GM04503 (cell line): ENCODE measurements around the gene KRT9.
A peak's percentile ranks its signal among the peaks of the same experiment; 100 is the strongest.
"Not testable (repeated sequence)": the region's sequence is repeated elsewhere in the genome, so short reads cannot be mapped to it uniquely, and the experiment has no call there.

Experiments used
- DNase-seq: peaks from one replicate; pipeline ENCODE4 v3.0.0-alpha.2; 2012; ENCODE audit warnings: low read depth

The KRT9 gene

DNA sequence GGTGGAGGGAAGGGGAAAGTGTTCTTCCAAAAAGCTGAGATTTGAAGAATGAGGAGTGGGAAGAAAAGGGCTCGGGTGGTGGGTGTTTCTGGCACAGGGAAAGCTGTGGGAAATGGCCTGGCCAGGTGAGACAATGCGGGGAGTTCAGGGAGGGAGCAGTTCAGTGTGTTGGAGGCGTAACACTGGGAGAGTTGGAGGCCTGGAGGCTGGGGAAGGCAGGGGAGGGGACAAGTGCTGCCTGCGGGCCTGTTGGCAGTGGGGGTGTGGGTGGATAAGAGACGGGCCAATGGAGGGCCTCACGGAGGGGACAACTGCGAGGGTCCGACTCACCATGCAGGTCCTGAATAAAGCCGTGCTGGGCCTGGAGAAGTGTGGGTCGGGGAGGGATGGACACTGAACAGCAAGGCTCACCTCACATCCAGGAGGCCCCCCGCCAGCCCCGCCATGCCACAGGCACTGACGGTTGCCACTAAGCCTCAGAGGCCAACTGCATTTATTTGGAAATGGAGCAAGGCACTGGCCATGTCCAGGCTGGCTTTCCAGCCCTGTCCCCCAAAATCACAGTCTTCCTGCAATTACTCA, 25.9 kb downstream of the KRT9 start:
- DNase-seq: no peak

DNA sequence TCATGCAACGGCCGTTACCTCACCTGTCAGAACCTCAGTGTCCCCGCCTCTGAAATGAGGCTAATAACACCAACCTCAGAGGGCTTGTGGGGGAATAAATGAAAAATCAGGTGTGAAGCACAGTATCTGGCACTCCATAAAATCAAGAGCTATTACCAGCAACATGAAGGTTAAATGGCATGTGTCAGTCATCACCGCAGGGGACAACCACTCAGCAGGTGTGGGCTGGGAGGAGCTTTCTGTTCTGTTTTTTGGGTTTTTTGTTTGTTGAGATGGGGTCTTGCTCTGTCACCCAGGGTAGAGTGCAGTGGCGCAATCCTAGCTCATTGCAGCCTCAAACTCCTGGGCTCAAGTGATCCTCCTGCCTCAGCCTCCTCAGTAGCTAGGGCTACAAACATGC, 26.9 kb downstream of the KRT9 start:
- DNase-seq: no peak

DNA sequence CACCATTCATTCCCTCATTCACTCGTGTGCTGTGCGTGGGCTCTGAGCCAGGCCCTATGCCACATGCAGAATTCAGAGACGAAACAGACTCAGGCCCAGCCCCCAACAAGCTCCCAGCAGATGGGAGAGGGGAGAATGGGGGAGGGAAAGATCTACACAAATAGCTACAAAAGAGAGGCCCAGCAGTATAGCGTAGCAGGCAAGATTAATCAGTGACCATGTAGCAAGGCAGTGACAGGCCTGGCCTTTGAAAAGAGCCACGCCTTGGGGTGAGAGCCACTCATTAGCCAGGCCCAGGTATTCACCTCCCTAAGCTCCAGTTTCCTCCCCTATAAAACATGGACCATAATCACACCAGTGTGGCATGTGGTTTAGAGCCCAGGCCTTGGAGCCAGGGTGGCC, 27.4 kb downstream of the KRT9 start:
- no peak for DNase-seq

DNA sequence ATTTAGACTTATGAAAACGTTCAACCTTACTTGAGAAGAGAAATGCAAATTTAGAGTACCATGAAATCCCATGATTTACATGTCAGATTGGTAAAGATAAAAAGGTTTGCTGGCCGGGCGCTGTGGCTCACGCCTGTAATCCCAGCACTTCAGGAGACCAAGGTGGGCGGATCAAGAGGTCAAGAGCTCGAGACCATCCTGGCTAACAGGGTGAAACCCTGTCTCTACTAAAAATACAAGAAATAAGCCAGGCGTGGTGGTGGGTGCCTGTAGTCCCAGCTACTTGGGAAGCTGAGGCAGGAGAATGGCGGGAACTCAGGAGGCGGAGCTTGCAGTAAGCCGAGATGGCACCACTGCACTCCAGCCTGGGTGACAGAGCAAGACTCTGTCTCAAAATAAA, 29.1 kb downstream of the KRT9 start:
- DNase-seq: not testable (repeated sequence)

DNA sequence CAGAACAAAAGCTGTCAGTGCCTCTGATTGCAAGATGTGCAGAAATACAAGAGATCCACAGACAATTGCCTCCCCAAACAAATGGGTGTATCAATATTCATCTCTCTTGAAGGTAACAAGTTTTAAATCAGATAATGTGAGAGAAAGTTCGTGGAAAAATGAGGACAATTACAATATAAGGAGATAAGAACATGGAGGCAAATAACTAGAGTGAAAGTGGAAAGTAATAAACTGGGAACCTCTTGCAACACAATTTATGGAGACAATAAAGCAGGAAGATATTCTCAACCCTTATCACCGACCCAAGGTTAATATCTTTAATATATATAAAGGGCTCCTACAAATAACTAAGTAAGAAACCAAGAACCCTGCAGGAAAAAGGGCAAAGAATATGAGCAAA, 29.5 kb downstream of the KRT9 start:
- DNase-seq: no peak

DNA sequence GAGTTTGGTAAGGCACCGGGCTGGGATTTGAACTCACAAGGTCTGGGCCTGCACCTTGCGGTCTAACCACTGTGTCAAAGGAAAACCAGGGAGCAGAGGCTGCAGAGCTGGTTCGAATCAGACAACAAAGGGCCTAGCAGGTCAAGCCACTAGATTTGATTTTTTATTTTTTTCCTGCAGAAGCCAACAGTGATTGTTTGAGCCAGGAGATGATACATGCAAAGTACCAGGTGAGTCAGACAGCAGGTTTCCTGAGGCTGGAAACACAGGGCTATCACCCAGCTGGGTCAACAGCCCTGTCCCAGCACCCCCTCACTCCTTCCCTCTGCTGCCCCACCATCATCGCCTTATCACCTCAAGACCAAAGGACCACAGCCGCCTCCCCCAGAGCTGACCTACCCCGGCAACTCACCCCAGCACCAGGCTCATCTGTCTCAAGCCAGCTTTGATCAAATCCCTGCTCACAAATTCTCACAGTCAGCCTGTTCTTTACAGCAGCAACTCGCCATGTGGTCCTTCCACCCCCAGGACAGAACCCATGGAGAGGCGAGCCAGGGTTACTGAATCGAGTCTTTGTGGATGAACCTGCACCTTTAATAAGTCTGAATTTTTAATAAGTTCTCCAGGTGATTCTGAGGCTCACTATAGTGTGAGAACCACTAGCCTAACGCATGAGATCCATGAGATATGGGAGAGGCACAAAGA, 30.8 kb downstream of the KRT9 start:
- no peak for DNase-seq

DNA sequence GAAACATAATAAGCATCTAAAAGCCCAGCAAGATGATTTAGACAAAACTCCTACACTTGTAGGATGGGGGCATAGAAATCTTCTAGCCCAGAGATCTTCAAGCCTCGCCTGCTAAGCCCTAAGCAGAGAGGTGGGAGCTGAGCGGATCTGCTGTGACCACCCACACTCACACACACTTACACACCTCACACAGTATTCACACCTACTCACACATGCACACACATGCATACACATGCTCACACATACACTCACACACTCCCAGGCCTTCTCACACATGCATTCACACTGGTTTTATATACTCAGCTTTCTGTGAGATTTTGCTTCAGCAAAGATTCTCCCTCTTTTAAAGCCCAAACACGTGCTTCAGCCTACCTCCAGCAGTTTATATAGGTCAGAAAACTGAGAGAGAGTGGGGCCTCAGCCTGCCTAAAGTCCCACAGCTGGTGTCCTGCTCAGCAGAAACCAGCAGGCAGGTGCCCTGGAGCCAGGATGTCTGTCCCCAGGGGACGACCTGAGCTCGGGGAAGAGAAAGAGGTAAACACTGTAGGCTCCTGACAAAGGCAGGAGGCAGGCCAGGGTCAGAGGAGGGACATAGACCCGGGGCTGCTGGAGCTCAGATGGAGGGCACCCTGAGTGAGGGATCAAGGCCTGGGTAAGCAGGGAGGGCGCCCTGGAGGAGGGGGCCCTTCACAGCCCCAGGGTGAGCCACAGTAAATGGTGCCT, 31.7 kb downstream of the KRT9 start:
- DNase-seq: no peak

DNA sequence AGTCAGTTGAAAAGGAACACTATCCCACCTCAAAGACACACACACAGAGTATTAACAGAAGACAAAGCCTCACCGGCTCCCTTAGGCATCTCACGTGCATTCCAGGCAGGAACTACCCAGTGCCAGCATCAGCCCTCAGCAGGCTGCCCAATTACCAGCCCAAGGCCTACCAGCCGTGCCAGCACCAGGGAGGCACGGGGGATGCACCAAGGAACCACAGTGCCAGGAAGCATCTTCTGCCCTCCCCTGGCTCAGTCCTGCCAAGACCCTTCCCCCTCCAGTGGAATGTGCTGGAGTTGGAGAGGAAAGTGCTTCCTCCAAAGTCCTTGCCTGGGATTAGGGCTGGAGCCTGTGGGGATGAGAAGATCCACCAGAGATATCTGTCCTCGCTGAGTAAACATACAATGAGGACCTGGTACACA, 32.8 kb downstream of the KRT9 start:
- DNase-seq: no peak

DNA sequence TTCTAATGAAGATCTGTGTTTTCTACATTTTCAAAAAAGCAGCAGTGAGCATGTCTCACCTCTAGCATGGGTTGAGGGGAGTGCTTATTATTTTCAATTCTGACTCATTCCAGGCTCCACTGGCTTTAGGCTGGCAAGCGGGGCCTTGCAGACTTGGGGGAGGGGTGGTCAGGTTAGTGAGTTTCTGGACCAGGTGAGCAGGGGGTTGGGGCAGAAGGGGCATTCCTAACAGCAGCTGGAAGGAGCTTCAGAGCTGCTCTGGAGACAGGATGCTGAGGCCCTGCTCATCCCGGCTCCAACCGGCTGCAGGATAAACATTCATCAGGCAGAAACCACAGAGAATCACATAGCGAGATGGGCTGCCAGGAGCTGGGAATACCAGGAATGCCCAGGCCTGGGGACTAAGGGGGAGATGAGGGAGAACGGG, 33.3 kb downstream of the KRT9 start:
- DNase-seq: peak; percentile 19

DNA sequence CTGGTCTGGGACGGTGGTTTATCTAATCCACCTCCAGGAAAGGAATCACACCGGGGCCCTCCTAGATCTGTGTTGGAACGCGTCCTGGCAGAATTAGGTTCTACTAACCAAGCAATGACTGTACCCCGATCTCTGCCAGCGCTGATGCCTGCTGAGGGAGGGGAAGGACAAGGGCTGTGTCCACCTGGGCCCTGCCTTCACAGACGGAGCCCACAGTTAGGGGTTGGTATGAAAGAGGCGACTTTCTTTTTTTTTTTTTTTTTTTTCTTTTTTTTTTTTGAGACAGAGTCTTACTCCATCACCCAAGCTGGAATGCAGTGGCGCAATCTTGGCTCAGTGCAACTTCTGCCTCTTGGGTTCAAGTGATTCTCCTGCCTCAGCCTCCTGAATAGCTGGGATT, 33.9 kb downstream of the KRT9 start:
- no peak for DNase-seq

DNA sequence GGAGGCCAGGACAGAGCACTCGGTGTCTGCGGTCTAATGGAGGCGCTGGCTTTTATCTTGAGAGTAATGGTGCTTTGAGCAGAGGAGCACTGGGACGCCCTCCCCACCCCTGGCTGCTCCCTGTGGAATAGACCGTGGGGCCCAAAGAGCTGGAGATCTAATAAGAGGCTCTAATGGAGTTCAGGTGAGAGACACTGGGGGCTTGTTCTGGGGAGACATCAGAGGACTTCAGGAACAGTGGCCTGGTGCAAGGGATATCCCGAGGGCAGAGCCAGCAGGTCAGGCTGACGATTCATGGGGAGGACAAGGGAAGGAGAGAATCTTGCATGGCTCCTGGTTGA, 34.3 kb downstream of the KRT9 start:
- no peak for DNase-seq

DNA sequence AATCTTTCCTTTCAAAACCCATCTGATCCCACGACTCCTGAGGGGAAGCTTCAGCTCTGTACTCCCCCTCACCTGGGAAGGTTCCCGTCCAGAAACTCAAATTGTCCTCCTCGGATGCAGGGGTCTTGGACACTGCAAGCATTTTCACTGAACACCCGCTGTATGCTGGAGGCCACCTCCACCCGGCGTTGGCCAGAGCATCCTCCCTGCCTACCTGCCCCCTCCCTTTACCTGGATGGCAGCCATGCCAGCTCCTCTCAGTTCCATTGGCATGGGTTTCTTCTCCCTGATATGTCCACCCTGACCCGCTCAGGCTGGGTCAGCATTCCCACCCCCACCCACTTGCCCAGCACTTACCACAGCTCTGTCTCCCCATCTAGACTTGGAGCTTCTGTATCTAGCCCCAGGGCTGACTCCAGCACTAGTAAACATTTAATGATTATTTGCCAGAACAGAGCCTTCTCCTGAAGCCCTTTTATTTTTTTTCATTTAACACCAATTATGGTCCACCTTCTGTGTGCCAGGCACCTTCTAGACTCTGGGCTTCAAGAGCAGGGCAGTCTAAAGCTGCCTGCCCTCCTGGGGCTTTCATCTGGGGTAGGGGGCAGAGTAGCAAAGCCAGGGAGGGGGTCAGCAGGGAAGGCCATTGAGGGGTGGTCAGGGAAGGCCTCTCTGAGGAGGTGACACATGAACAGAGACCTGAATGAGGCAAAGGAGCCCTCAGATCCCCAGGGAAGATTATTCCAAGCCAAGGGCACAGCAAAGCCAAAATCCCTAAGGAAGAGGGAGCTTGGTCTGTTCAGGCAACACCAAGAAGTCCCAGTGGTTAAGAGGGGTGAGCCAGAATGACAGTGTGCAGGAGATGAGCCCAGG, 34.9 kb downstream of the KRT9 start:
- no peak for DNase-seq

DNA sequence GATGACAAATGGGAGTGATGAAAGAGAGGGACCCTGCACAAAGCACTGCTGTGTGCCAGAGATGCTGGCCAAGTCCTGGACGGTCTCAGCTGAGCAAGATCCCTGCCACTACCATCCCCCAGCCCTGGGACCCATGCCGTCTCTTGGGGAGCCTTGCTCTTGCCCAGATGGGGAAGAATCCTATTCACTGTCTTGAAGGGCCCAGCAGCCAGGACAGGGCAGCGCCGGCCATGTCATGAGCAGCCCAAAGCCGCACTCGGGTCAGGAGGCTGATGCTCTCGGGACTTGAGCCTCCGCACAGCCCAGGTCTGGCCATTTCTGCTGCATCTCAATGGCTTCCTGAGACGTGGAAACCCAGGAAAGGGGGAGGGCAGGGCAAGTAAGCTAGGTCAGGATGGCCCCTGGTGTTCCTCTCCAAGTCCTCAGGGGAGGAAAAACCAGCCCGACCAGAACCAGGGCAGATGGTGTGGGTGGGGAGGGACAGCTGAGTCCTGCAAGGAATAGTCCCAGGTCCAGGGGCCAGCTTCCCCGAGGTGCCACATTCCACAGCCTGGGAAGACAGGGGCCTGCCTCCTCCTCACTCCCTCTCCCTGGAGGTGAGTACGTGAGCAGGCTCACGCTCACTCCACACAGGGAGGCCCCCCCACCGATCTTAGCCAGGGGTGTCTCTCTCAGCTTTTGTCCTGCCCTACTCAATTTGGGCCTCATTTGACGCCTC, 35.9 kb downstream of the KRT9 start:
- no peak for DNase-seq

DNA sequence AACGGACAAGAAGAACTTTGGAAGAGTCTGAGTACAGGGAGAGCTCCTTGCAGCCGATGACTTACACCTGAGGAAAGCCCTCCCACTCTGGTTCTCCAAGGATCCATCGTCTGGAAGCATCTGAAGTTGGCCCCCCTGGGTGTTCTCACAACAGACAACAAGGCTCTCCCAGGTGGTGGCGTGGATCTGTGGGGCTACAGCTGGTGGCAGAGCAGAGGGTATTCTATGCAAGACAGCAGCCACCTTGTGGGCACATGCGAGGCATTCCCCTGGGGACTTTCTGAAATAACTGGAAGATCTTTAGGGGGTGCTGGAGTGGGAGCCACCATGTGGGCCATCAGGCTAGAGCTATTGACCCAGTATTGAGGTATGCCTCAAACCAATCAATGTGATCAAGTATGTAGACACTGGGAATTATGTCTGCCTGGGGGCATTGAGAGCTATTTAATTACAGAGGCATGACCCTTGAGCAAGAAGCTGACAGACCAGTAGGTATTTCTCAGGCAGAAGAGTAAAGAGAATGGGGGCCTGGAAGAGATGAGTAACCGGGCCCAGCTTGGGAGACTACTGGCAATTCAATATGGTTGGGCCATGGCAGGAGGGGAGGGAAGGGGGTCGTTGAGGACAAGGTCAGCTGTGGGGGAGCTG, 36.8 kb downstream of the KRT9 start:
- no peak for DNase-seq

DNA sequence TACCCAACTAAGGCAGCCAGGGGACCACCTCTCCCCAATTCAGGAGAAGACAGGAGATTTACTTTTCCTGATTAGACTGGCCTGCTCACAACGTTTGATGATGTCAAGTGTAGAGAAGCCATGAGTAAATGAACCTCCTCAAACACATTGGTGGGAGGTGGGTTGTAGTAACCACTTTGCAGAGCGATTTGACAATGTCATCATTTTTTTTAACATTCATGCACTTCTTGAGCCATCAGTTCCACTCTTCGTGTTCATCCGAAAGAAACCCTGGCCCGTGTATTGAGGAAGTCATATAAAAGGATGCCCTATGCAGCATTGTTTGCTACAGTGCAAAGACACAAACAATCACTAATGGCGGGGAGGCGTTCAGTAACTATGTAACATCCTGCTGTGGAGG, 38.2 kb downstream of the KRT9 start:
- no peak for DNase-seq

DNA sequence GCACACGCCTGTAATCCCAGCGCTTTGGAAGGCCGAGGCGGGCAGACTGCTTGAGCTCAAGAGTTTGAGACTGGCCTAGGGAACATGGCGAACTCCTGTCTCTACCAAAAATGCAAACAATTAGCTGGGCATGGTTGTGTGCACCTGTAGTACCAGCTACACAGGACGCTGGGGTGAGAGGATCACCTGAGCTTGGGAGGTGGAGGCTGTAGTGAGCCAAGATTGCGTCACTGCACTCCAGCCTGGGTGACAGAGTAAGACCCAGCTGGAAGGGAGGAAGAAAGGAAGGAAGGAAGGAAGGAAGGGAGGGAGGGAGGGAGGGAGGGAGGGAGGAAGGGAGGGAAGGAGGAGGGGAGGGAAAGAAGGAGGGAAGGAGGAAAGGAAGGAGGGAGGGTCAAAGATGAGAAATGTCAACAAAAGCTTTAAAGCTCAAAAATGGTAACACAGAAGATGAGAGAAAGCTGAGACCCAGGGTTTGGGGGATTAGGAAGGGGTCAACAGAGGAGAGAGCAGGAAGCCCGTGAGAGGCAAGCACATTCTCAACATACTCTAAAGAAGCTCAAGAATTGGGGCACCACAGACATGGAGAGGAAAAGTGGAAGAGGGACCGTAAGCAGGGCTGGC, 38.8 kb downstream of the KRT9 start:
- no peak for DNase-seq

DNA sequence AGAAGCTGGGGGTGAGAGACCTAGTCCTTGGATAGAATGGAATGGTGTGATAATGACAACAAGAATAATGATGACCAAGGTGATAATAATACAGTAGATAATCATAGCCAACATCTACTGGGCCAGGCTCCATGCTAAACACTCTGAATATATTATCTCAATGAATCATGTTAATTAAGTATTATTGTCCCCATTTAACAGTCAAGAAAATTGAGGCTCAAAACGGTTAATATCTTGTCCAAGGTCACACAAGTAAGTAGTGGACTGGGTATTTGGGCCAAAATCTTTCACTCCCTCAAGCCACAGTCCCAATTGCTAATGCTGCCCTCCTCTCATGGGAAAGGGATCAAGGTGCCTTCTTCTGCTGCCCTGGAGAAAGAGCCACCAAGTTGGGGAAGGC, 39.9 kb downstream of the KRT9 start:
- no peak for DNase-seq

DNA sequence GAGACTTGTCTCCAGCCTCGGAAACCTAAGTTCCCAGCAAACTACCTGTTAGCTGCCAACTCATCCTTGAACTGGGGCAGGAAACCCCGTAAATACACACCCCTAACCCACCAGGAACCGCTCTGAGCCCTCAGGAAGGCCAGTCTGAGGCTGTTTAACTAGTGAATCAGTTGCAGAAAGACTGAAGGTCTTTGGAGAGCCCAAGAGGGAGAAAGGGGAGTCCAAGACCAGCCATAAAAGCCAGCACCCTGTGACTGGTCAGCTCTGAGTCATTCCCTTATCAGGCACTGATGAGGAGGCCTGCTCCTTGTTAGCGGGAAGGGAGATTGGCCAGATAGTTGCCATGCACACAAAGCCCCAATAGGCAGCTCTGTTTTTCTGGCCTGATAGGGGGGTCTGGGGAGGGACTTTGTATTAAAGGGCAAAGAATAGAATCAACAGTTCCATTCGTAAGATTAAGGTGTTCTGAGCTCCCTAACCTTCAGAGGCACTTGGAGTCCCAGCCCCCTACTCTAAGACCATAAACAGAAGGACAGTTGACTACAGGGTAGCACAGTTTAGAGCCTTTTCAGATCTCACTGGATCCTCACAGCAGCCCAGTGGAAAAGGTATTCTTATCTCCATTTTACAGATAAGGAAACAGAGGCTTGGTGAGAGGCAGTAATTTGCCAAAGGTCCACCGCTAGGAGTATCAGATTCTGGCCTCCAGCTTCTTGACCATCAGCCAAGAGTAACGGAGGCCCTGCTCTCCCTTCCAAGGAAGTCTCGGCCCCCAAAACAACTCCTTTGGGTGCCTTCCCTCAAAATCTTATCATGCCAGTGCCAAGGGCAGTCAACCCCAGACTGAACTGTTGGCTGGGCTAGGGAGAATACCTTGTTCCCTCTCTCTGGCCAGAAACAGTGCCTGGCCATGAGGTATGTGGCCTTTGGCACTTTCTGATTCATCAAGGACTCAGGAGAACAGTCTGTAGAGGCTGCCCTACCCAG, 41.5 kb downstream of the KRT9 start:
- peak; percentile 65 for DNase-seq

DNA sequence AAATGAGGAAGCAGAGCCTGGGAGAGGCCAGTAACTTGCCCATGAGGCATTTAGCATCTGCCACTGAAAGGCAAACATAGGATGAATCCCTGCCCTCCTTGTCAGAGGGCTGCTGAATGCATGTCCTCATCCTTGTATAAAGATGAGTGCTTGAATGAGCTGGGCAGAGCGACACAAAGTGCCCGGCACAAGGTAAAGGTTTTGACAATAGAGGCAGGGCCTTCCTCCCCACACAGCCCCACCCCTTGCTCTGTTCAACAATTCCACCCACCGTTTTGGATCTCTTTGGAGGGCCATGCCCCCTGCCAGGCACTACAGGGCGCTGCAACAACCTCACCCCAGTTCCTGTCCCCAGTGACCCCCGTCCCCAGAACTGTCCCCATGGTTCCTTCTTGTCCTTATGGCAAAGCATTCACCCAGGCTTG, 42.4 kb downstream of the KRT9 start:
- DNase-seq: no peak

DNA sequence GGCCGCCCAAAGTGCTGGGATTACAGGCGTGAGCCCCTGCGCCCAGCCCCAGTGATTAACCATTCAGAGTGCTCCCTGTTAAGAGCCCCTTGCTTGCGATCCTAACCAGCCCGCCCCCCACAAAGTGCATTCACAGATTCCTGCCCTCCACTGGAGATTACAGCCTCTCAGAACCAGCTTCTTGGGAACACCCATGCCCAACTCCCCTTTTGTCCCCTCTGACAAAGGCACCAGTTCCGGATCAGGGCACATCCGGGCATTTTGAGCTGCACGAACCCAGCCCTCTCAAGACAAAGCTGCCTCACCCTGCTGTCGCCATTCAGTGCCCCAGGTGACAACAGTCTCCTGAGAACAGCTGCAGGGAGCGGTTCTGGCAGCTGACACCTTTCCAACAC, 42.9 kb downstream of the KRT9 start:
- DNase-seq: no peak
